Immature natural killer cell (primary cell): Measurements from ENCODE around the gene DLG2. TPM values are rescaled to one million over a fixed set of nuclear protein-coding genes. Genes with fewer than 3 reads are reported as not detected.

Experiments
- DNase-seq, 3 donors: peaks; one replicate each; pipeline ENCODE4 v3.0.0; 2022; ENCODE audit warnings: mixed read lengths in 1 of 3
- H3K27ac Mint-ChIP-seq, 6 donors: one replicate each; pipeline ENCODE4 v1.8.0; 2020; ENCODE audit warnings: mixed read lengths in 6 of 6, mild to moderate bottlenecking in 5 of 6, inconsistent platforms in 4 of 6, moderate library complexity in 3 of 6
- H3K27me3 Mint-ChIP-seq, 3 donors: one replicate each; pipeline ENCODE4 v1.8.0; 2020 to 2021; ENCODE audit warnings: low read depth in 3 of 3, mild to moderate bottlenecking in 3 of 3, mixed read lengths in 3 of 3, moderate library complexity in 3 of 3, inconsistent platforms in 1 of 3
- H3K36me3 Mint-ChIP-seq, 3 donors: one replicate each; pipeline ENCODE4 v1.8.0; 2020; ENCODE audit warnings: mixed read lengths in 3 of 3, inconsistent platforms in 2 of 3, mild to moderate bottlenecking in 2 of 3
- H3K4me1 Mint-ChIP-seq, 2 donors: one replicate each; pipeline ENCODE4 v1.8.0; 2020; ENCODE audit warnings: inconsistent platforms in 2 of 2, mild to moderate bottlenecking in 2 of 2, mixed read lengths in 2 of 2, moderate library complexity in 1 of 2
- H3K4me3 Mint-ChIP-seq, 5 donors: one replicate each; pipeline ENCODE4 v1.8.0; 2020; ENCODE audit warnings: mild to moderate bottlenecking in 5 of 5, mixed read lengths in 5 of 5, inconsistent platforms in 3 of 5, moderate library complexity in 3 of 5
- H3K9me3 Mint-ChIP-seq, 6 donors: one replicate each; pipeline ENCODE4 v1.8.0; 2020; ENCODE audit warnings: mild to moderate bottlenecking in 6 of 6, mixed read lengths in 6 of 6, inconsistent platforms in 4 of 6, moderate library complexity in 3 of 6
- polyA plus RNA-seq, 3 donors: library from polyadenylated mRNA; unstranded; fragments of 300-500 nt; fragmentation: Illumina TruSeq; gene quantifications; one replicate each; pipeline ENCODE4 v1.2.3, GENCODE V29; 2021

Gene DLG2
- polyA plus RNA-seq, 3 donors from 2014 or later, result 0.57 to 1.9 (median 1.2) TPM

DNA sequence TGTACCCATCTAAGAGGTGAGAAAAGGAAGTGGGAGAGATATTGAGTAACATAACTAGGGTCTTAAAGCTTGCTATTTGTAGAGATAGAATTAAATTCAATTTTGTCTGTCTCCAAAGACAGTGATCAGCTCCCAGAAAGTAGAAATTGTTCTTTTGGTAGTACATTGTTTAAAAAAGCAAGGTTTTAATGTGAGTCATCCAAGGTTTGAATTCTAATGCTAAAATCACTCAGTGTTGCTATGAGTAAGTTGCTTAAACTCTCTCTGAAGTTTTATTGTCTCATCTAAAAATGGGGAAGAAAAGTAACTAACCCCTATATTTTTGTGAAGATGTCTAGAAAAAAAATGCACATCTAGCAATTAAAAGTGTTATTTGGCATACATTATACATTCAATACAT lies 1336.5 kb downstream of the DLG2 start:
- DNase-seq, result no peak
- Mint-ChIP-seq H3K9me3 (peaks cover 3 to 28% (median 12%) of the 10 kb centered on the region in 6 donors), H3K36me3 (no peaks in the 10 kb centered on the region), H3K4me3 (no peak overlapping the region), H3K27me3 (no peaks in the 10 kb centered on the region), H3K27ac (no peak overlapping the region), H3K4me1 (no peaks in the 10 kb centered on the region)

DNA sequence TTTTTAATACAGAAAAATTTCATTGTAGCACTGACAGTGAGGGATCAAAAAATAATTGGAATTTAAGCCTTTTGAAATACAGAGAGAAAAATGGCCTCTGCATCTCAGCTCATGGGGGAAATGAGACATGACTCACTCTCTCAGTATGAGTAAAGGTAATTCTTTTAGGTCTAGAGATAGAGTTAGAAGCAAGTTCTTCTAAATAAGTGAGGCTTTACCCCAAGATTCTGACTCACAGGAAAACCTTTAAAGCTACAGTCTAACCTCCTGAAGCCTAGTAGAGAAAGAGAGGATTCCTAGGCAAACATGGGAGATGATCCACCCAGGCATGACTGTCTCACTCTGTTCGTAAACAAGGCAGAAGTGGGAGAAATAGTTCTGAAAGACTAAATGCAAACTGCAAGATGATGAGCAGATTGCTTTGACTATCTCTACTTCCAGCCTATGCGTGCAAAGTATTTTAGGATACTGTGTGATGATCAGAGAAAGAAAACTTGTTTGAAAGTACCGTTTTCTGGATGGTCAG lies 1337.7 kb downstream of the DLG2 start:
- Mint-ChIP-seq H3K36me3 (no peaks in the 10 kb centered on the region), H3K27me3 (no peaks in the 10 kb centered on the region), H3K4me1 (no peaks in the 10 kb centered on the region), H3K4me3 (no peak overlapping the region), H3K9me3 (peaks cover 9 to 36% (median 16%) of the 10 kb centered on the region in 6 donors), H3K27ac (no peak overlapping the region)
- no peak for DNase-seq

DNA sequence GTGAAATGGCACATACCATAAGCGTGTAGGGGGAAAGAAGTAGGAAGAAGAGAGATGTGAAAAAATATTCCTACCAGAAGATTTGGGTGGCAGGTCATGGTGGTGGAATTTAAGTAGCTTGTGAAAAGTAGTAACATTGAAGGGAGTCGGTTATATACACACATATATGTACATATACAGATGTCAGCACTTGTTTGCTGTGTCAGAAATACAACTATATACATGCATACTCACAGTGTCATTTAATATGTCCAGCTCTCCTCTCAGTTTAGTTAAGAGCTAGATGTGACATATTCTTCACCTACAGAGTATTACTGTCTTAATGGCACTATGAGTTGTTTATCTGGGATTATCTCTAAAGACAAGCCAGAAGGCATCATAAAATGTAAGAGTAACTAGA lies 1353.6 kb downstream of the DLG2 start:
- H3K4me3 Mint-ChIP-seq, result no peak overlapping the region
- peaks cover 2 to 50% (median 11%) of the 10 kb centered on the region in 6 donors for H3K9me3 Mint-ChIP-seq
- H3K27me3 Mint-ChIP-seq, result peaks cover 0 to 2% (median 0%) of the 10 kb centered on the region in 3 donors
- no peaks in the 10 kb centered on the region for H3K36me3 Mint-ChIP-seq
- no peak for DNase-seq
- no peaks in the 10 kb centered on the region for H3K4me1 Mint-ChIP-seq
- no peak overlapping the region for H3K27ac Mint-ChIP-seq

DNA sequence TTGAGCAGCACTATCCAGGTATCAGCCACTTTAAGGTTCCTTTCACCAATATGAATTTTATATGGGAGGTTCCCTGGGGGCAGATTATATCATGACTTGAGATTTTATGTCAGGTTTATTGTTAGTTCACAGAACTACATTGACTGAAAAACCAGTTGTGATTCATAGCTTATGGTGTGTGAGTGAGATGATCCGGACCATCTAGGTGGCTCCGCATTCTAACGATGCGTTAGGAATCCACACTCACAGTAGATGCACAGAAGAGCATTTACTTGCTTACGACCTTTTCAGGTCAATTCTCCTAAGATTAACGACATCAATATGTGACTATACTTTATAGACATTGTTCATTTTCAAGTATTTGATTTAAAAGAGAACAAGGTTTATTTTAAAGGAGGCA lies 1356.7 kb downstream of the DLG2 start:
- H3K9me3 Mint-ChIP-seq, result peaks cover 0 to 42% (median 10%) of the 10 kb centered on the region in 6 donors
- H3K4me3 Mint-ChIP-seq, result no peak overlapping the region
- H3K27me3 Mint-ChIP-seq, result no peaks in the 10 kb centered on the region
- H3K27ac Mint-ChIP-seq, result no peak overlapping the region
- H3K4me1 Mint-ChIP-seq, result no peaks in the 10 kb centered on the region
- DNase-seq, result no peak
- no peaks in the 10 kb centered on the region for H3K36me3 Mint-ChIP-seq

DNA sequence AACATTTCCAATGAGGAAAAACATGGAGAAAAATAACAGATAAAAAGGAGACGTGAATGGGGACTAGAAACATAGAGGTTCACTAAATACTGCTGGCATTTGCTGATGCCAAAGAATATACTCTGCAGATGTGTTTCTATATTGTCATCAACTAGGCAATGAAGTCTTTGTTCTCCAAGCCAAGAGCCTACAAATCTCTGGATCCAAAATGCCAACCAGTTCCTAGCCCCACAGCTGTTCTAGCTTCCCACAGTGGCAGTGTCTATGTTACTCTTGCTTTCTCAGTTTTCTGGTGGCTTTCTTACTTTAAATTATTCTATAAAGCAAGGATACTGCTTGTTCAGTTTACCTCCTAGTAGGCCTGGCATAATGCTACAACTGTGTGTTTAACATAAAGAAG lies 1363.1 kb downstream of the DLG2 start:
- peaks cover 0 to 47% (median 10%) of the 10 kb centered on the region in 6 donors for H3K9me3 Mint-ChIP-seq
- no peaks in the 10 kb centered on the region for H3K4me1 Mint-ChIP-seq
- no peak overlapping the region for H3K4me3 Mint-ChIP-seq
- H3K27ac Mint-ChIP-seq, result no peak overlapping the region
- no peak for DNase-seq
- no peaks in the 10 kb centered on the region for H3K36me3 Mint-ChIP-seq
- H3K27me3 Mint-ChIP-seq, result no peaks in the 10 kb centered on the region

DNA sequence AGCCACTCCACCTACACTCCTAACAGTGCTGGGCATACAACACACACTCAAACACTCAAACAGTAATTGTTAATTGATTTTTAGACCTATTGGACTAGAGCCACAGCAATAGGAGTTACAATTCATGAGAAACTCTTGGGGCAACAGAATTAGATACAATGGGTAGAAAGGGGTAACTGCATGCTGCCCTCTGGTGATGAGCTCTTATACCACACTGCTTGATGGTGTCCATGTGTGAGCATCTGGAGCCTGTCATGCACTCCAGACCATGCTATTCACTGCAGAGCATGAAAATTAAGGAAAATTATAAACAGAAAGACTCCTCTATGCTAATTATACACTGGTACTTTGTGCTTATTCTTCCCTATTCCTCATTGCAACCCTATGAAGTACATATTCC lies 1365.4 kb downstream of the DLG2 start:
- H3K4me1 Mint-ChIP-seq, result no peaks in the 10 kb centered on the region
- peaks cover 2 to 56% (median 7%) of the 10 kb centered on the region in 6 donors for H3K9me3 Mint-ChIP-seq
- DNase-seq, result no peak
- no peak overlapping the region for H3K4me3 Mint-ChIP-seq
- H3K27ac Mint-ChIP-seq, result no peak overlapping the region
- H3K36me3 Mint-ChIP-seq, result no peaks in the 10 kb centered on the region
- no peaks in the 10 kb centered on the region for H3K27me3 Mint-ChIP-seq

DNA sequence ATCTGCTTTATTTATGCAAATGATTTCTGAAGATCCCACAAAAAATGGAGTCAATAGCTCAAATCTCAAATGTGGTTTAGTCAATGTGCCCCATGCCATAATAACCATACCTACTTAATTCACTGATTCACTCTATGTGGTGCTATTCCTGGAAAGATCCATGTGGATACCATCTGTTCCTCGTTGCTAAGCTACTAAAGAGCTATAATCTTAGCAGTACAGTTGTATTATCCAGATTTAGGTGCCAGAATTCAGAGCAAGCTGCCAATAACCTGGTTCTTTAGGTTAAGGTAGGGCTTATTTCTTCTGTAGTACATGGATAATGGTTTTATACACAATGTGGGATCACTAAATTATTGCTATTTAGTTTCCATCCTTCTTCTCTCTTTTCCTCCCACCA lies 1366.3 kb downstream of the DLG2 start:
- Mint-ChIP-seq H3K9me3 (peaks cover 2 to 54% (median 7%) of the 10 kb centered on the region in 6 donors), H3K4me1 (no peaks in the 10 kb centered on the region), H3K4me3 (no peak overlapping the region), H3K27ac (no peak overlapping the region), H3K27me3 (no peaks in the 10 kb centered on the region), H3K36me3 (no peaks in the 10 kb centered on the region)
- no peak for DNase-seq

DNA sequence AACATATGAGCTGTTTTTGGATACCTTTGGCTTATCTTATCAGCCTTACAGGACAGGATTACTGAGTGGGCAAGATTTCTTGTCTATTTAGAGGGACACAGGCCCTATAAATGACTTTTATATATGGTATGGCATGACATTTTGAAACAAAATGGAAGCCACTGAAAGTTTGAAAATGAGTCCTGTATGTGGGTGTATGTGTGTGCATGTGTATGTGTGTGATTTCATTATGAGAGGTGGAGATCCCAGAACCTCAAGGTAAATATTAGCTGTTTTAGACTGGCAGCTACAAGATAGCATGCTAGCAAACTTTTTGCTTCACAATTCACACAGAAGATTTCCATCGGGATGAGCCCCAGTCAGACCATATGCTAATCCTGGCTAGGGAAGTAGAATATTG lies 1370.5 kb downstream of the DLG2 start:
- Mint-ChIP-seq H3K27me3 (no peaks in the 10 kb centered on the region), H3K36me3 (no peaks in the 10 kb centered on the region), H3K27ac (no peak overlapping the region), H3K9me3 (peaks cover 0 to 37% (median 12%) of the 10 kb centered on the region in 6 donors), H3K4me3 (no peak overlapping the region), H3K4me1 (no peaks in the 10 kb centered on the region)
- DNase-seq, result no peak

DNA sequence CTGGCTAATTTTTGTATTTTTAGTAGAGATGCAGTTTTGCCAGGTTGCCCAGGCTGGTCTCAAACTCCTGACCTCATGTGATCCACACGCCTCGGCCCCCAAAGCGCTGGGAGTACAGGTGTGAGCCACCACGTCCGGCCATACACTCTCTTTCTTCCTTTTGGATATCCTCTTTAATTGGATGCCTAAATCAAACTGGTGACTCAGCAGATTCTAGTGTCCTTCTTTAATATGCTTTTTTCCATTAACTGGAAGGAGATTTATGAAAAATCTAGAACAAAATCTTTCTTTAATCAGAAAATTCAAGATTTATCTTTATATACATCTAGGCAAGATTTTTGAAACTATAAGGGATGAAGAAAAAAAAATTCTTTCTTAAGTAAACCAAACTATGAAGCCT lies 1371.7 kb downstream of the DLG2 start:
- Mint-ChIP-seq H3K4me3 (no peak overlapping the region), H3K36me3 (no peaks in the 10 kb centered on the region), H3K9me3 (peaks cover 0 to 27% (median 12%) of the 10 kb centered on the region in 6 donors), H3K4me1 (no peaks in the 10 kb centered on the region), H3K27me3 (no peaks in the 10 kb centered on the region), H3K27ac (no peak overlapping the region)
- DNase-seq, result no peak

DNA sequence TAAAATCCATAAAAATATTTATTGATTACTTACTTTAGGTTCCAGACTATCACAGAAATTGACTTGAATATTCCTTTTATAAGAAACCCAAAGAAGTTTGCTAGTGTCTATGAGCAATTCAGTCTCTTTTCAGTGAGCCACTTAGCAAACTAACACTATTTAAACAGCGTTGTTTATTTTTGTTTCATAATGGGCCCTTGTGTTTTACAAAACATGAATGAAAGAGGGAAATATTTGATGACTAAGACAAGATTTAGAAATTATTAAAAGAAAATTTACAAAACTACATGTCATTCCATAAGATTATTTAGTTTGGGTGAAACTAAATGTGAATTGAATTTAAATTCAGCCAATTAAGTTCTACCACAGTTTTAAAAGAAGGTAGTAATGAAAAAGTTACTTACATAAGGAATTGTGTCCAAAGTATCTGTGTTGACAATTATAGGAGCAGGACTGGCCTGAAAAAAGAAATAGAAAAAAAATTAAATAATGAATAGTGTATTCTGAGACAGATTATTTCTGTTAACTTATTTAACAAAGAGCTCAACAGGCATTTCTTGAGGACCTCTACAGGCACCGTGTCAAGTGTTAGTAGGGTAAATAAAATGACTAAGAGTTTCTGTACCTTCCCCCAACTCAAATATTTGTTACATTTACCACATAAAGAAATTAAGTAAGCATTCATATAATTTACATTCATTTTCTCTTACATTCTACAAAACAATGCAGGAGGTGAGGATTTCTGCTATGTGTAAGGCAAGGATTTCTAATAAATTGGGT lies 1376.1 kb downstream of the DLG2 start:
- Mint-ChIP-seq H3K36me3 (no peaks in the 10 kb centered on the region), H3K27ac (no peak overlapping the region), H3K4me1 (no peaks in the 10 kb centered on the region), H3K27me3 (no peaks in the 10 kb centered on the region), H3K9me3 (peaks cover 3 to 20% (median 8%) of the 10 kb centered on the region in 6 donors), H3K4me3 (no peak overlapping the region)
- no peak for DNase-seq

DNA sequence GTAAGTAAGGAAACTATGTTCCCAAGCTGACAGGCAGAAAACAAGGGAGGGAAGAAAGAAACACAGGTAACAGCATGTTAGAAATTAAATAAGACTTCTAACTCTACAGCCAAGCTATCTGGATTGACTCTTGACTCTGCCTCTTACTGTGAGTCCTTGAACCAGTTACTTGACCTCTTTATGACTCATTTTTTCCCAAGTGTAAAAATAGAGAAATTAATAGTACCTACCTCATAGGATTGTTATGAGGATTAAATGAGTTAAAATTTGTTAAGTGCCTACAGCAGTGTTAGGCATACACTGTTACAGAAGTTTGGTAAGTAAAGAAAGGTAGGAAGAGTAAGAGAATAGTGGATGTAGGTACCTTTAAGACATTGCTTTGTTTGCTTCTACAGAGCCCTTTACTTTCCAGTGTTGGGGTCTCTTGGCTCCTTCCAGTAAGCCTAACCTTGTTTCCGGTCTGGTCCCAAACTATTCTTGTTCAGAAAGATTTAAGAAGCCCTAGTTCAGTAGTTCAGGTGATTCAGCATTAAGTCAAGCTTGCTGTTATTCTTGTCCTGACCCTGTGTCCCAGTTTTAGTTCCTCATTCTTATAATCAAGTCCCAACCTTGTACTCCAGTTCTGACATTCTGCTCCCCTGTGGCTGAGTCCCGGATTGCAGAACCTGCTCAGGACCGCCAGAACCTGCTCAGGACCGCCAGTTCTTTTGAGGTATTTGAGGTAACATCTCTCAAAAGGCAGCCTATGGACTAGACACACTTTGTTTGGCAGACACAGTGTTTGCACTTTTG lies 1377.6 kb downstream of the DLG2 start:
- H3K36me3 Mint-ChIP-seq, result no peaks in the 10 kb centered on the region
- peaks cover 0 to 20% (median 6%) of the 10 kb centered on the region in 6 donors for H3K9me3 Mint-ChIP-seq
- no peaks in the 10 kb centered on the region for H3K4me1 Mint-ChIP-seq
- no peak overlapping the region for H3K4me3 Mint-ChIP-seq
- H3K27me3 Mint-ChIP-seq, result no peaks in the 10 kb centered on the region
- no peak overlapping the region for H3K27ac Mint-ChIP-seq
- DNase-seq, result no peak

DNA sequence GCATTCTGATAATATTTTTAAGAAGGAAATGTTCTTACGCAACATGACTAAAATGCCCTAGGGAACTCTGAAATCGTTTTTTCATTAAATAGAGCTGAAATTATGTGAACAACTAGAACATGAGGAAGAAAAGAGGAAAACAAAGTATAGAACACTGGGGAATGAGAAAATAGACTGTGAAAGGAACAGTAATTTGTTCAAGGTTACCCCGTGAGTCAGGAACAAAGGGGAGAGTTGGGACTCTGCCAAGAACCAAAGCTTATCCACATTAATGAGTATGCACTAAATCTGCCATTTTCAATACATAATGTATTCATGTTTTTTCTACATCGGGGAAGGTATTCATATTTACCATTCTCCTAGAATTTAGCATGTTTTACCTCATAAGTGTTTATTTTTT lies 1379.2 kb downstream of the DLG2 start:
- no peak overlapping the region for H3K4me3 Mint-ChIP-seq
- no peaks in the 10 kb centered on the region for H3K27me3 Mint-ChIP-seq
- H3K9me3 Mint-ChIP-seq, result peaks cover 3 to 16% (median 5%) of the 10 kb centered on the region in 6 donors
- no peaks in the 10 kb centered on the region for H3K4me1 Mint-ChIP-seq
- no peaks in the 10 kb centered on the region for H3K36me3 Mint-ChIP-seq
- H3K27ac Mint-ChIP-seq, result no peak overlapping the region
- no peak for DNase-seq

DNA sequence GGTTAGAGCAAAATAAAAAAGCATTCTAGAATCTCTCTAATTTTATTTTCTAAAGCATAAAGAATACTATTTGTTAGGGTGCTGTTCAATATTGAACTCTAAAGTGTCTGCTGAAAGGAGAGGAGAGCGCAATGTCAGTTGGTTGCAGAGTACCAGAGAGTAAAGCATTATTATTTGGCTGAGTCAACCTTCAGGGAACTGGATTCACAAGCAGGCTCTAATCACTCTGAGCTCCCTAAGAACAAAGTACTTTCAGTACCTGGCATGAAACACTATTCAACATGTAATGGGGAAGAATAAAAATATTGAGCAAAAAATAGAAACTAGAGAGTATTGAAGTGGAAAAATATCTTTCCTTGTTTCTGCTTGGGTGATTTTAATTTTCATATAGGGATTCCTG lies 1380.0 kb downstream of the DLG2 start:
- H3K9me3 Mint-ChIP-seq, result peaks cover 0 to 12% (median 4%) of the 10 kb centered on the region in 6 donors
- DNase-seq, result no peak
- no peaks in the 10 kb centered on the region for H3K4me1 Mint-ChIP-seq

DNA sequence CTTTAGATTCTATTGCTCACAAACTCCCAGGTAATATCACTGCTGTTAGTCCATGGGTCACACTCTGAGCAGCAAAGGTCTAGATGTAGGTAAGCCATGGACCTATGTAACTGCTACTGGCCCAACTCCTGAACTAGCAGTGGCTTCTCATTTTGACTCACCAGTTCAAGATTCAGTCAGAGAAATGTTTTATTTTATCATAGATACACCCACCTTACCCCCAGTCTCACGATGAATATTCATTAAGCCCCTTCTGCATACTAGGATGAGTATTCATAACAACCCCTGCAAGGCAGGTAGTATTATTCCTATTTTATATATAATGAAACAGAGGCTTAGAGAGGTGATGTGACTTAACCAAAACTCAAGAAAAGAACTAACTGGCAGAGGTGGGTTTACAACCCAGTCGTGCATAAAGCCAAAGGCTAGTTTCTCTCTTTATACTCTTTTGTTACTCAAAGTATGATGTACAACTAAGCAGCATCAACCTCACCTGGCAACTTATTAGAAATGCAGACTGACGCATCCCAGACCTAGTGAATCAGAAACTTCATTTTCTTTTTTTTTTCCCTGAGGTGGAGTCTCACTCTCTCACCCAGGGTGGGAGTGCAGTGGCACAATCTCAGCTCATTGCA lies 1383.4 kb downstream of the DLG2 start:
- Mint-ChIP-seq H3K27me3 (no peaks in the 10 kb centered on the region), H3K9me3 (peaks cover 1 to 16% (median 5%) of the 10 kb centered on the region in 6 donors), H3K27ac (no peak overlapping the region), H3K36me3 (no peaks in the 10 kb centered on the region), H3K4me3 (no peak overlapping the region), H3K4me1 (no peaks in the 10 kb centered on the region)
- no peak for DNase-seq

More for the DNA sequence above, 1380.0 kb downstream of the DLG2 start:
- no peak overlapping the region for H3K4me3 Mint-ChIP-seq
- no peak overlapping the region for H3K27ac Mint-ChIP-seq
- no peaks in the 10 kb centered on the region for H3K36me3 Mint-ChIP-seq
- H3K27me3 Mint-ChIP-seq, result no peaks in the 10 kb centered on the region
